Vagina (tissue), 2 donors: ENCODE results near the gene SELP.
"Not testable (repeated sequence)": the region's sequence is repeated elsewhere in the genome, so short reads cannot be mapped to it uniquely, and the experiment has no call there.

Source experiments
- POLR2A ChIP-seq, 2 donors: fragments of 450-650 bp; IDR thresholded peaks; one replicate each; pipeline ENCODE4 v1.6.1; 2017; ENCODE audit warnings: antibody characterized with exemption in 2 of 2, mild to moderate bottlenecking in 2 of 2, moderate library complexity in 2 of 2
- POLR2AphosphoS5 ChIP-seq, 2 donors: sonication (generic); formaldehyde crosslinking; IDR thresholded peaks; one replicate each; pipeline ENCODE4 v1.9.0; 2017; ENCODE audit warnings: antibody characterized with exemption in 2 of 2, mild to moderate bottlenecking in 2 of 2, low read depth in 1 of 2; ENCODE audit not compliant: insufficient read depth in 1 of 2
- TF ChIP-seq, protein P1 (sequence below), 3 experiments: fragments of 450-650 bp in 2 of 3; fragments of 200-600 bp in 1 of 3; sonication (generic) in 1 of 3; IDR thresholded peaks; one replicate each; pipeline ENCODE4 v1.5.1; 2017 to 2019; ENCODE audit warnings: antibody characterized with exemption in 3 of 3, mild to moderate bottlenecking in 2 of 3, moderate library complexity in 2 of 3

DNA sequence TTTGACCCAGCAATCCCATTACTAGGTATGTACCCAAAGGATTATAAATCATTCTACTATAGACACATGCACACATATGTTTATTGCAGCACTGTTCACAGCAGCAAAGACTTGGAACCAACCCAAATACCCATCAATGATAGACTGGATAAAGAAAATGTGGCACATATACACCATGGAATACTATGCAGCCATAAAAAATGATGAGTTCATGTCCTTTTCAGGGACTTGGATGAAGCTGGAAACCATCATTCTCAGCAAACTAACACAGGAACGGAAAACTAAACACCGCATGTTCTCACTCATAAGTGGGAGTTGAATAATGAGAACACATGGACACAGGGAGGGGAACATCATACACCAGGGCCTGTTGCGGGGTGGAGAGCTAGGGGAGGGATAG, 40.3 kb upstream of the SELP start:
- TF ChIP-seq, protein P1, sequence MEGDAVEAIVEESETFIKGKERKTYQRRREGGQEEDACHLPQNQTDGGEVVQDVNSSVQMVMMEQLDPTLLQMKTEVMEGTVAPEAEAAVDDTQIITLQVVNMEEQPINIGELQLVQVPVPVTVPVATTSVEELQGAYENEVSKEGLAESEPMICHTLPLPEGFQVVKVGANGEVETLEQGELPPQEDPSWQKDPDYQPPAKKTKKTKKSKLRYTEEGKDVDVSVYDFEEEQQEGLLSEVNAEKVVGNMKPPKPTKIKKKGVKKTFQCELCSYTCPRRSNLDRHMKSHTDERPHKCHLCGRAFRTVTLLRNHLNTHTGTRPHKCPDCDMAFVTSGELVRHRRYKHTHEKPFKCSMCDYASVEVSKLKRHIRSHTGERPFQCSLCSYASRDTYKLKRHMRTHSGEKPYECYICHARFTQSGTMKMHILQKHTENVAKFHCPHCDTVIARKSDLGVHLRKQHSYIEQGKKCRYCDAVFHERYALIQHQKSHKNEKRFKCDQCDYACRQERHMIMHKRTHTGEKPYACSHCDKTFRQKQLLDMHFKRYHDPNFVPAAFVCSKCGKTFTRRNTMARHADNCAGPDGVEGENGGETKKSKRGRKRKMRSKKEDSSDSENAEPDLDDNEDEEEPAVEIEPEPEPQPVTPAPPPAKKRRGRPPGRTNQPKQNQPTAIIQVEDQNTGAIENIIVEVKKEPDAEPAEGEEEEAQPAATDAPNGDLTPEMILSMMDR (IDR thresholded peaks at IDR 0.05): not testable (repeated sequence)
- not testable (repeated sequence) for TF ChIP-seq POLR2A (IDR thresholded peaks at IDR 0.05); POLR2AphosphoS5 (IDR thresholded peaks at IDR 0.05; ENCODE audit: insufficient read depth in 1 of 2, low read depth in 1 of 2)
